NCI-H82 (cell line): ENCODE results near the gene PBXIP1.
A peak's percentile ranks its signal among the peaks of the same experiment; 100 is the strongest.
"Not testable (repeated sequence)": the region's sequence is repeated elsewhere in the genome, so short reads cannot be mapped to it uniquely, and the experiment has no call there.

Experiments
- DNase-seq: peaks from one replicate; lab custom pipeline; 2025; lab: John Stamatoyannopoulos, UW

The PBXIP1 gene

DNA sequence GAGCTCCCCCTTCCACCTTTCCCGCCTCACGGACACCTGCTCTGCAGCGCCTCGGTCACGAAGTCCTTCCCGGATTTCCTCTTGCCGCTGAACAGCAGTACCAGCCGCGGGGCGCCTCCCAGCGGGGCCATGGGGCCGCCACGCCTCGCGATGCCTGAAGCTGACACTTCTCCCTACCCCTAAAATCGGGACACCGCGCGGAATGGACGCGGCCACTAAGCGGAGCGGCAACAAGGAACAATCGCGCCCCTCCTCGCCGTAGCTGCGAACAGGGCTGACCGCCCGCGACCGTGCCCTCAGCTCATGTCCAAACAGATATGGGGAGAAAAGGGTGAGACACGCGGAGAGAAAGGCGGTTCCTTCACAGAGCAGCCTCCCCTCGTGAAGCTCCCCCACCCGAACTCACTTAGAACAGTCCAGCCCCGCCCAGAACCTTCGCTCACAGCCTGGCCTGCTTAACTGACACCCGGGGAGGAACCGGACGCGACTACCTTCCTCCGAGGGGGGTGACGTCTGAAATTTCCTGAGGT is 19.3 kb downstream of the PBXIP1 start, which contains the start of gene PMVK:
Gene PMVK (minus strand): TSS at position 165 of the 530 bp plus-strand sequence. CDS start 34 bp downstream, at position 131.
- DNase-seq, result peak; percentile 98

DNA sequence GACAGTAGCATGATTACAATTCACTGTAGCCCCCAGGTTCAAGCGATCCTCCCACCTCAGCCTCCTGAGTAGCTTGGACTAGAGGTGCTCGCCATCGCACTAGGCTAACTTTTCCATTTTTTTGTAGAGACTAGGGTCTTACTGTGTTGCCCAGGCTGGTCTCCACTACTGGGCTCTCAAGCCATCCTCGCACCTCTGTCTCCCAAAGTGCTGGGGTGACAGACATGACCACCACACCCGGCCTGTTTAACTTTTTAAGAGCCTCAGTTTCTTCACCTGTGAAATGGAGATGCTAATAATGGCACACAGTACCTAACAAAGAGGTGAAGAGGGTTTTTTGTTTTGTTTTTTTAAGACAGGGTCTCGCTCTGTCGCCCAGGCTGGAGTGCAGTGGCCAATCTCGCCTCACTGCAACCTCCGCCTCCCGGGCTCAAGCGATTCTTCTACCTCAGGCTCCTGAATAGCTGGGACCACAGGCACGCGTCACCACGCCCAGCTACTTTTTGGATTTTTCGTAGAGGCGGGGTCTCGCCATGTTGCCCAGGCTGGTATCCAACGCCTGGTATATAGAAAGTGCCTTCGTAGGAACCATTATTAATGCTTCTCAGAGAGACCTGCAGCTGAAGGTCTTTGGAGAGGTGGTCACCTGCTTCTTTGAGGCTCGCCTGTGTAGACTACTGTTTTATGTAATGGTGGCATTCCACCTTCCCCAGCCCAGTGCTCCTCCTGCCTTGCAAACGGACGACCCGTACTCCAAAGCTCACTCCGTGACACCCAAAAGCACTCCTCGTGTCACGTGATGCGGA is 19.9 kb downstream of the PBXIP1 start:
- DNase-seq, result no peak

DNA sequence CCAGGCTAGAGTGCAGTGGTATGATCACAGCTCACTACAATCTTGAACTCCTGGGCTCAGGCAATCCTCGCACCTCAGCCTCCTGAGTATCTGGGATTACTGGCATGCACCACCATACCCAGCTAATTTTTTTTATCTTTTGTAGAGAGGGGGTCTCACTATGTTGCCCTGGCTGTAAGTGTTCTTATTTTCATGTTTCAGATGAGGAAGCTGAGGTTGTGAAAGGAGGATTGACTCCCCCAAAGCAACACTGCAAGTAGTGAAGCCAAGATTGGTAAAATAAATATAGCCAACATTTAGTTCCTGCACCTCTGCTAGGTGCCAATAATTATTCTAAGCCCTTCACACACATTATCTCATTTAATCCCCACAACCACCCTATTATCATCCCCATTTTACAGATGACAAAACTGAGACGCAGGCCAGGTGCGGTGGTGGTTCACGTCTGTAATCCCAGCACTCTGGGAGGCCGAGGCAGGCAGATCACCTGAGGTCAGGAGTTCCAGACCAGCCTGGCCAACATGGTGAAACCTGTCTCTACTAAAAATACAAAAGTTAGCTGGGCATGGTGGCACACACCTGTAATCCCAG is 21.4 kb downstream of the PBXIP1 start:
- DNase-seq, result no peak

DNA sequence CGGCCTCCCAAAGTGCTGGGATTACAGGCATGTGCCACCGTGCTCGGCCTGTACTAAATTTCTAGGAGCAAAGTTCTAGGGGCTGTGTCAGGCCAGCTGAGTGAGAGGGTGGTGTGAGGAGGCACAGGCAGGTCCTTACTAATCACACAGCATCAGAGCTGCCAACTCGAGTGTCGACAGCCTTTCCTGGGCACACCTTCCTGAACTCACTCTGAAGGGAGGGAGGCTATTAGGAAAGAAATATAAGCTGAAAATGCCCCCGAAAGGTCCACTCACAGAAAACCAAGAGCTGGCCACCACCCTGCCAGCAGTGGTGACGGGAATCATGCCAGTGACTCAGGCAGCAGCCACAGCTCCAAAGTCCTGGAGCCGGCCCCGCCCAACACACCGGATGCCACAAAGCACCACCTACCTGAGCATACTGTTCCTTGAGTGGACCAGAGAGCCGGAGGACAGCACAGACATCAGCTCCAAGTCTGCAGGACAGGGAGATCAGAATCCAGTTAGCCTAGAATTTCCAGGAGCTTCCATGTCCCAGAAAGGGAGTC is 23.9 kb downstream of the PBXIP1 start:
- DNase-seq, result no peak

DNA sequence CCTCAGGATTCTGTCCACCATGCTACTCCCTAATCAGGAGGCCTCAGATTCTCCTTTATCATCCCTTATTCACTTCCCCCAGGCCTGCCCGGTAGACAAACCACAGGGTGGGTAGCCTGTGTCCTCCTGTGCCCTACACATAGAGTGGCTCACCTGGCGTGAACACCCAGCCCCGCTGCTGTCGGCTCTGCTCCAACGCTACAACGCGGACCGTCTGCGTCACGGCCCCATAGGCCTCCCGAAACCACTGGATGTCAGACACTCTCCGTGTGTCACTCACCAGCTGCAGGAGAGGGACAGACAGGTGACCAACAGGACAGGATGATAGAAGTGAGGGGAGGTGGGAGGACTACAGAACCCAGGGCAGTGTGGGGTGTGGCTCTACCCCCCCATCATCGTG is 29.7 kb downstream of the PBXIP1 start:
- DNase-seq, result no peak

DNA sequence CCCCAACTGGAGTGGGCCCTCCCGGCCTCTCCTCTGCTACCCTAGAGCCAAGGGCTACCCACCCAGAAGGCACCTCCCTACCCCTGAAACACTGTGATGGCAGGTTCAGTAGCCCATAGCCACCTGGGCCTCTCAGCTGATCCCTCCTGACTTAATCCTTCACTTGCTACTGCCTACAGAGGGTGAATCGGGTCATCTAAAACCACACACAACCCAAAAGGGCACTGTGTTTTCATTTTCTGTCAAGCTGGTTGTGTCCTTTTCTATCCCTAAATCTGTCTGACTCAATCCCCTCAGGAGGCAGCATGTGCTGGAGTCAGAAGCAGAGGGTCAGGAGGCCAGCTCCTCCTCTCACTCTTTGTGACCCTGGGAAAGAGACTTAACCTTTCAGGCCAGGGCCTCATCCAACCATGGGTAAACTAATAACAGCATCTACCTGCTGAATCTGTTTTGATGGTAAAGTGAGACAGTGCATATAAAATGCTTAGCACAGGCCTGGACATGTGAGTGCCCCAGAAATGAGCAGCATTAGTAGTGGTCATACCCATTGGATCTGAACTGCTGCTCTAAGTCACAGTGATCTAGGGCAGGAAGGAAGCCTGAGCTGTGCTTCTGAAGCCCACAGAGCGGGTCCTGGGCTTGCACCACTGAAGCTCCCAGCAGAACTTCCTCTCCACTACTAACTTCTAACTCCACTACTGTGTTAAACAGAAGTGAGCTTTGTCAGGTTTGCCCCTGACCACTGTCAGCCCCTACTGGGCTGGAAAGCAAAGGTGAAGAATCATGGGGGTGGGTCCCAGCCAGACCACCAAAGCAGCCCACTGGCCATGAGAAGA is 30.3 kb downstream of the PBXIP1 start:
- DNase-seq, result no peak

DNA sequence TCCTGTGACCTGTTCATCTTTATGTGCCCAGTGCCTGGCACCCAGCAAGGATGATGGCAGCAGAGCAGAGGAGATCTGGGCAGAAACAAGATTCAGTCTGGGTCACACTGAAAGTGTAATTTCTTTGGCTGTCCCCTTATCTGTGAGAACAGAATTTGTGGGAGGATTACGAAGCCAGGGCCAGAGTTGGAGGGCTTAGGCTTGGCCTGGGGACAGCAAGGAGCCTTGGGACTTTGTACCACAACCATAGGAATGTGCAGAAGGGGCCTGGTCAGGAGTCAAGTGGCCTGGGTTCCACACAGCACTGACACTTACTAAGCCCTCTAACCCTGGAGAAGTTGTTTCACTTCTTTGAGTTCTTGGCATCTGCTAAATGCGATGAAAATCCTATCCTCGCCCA is 32.2 kb downstream of the PBXIP1 start:
- DNase-seq, result no peak

DNA sequence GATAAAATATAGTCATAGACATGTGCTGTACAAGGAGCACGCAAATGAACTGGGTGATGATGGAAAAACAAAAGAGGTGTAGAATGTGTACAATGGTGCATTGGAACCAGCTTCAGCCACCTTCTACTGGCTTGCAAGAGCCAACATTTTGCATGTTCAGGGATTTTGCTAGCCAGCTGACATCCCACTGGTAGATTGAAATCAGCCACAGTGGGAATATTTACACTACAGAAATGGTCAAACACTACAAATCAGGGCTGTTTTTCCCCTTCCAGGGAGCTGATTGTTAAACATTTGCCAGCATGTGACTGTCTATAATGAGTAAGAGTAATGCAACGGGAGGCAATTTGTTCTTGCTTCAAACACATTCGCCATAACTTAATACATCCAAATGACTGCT is 42.6 kb downstream of the PBXIP1 start:
- DNase-seq, result no peak

DNA sequence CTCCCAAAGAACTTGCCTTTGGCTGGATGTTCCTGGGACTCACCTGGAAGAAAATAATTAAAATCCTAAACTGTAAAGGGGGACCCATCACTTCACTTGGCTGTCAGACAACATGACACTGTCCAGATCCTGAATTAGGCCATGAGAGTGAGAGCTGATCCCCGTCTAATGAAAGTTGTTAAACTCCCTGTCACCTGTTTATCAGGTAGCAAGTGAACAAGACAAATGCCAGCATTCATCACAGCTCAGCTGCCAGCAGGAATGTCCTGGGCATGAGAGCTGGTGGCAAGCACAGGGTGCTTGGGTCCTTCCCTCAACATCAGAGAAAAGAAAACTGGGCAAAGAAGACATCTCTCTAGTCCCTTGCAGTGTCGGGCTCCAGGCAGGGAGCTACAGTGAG is 43.1 kb downstream of the PBXIP1 start:
- DNase-seq, result no peak

DNA sequence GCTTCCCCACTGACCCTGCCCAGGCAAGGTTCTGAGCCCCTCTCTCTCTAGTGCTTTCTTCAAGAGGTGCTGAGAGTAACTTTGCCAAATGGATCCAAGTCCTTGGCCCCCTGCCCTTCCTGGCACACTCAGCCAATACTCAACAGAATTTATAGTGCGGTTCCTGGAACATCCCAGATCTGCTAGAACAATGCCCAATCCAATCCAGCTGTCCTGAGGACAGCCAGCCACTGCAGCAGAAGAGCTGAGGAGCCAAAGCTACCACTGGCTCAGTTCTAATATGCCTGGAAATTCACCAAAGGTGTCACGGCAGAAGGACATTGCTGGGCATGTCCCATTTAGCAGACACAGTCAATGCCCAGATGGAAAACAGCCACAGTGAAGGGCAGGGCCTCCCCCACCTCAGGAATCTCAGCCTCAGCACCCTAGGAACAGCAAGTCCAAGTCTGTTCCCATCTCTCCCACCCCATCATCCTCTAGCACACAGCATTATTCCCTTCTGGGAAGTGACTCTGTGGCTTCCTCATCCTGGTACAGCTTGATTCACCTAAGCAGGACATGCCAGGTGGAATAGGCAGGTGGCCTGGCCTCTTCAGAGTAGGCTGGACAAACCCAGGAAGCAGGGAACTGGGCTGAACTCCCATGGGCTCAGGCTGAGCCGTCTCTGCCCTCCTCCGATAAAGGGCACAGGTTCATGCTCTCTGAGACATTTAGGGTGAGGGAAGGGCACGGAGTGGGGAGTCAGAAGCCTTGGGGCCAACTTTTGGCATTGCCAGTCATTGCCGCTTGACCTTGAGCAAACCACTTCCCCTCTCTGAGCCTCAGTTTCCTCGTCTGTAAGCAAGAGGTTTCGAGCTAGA is 44.0 kb downstream of the PBXIP1 start:
- no peak for DNase-seq

DNA sequence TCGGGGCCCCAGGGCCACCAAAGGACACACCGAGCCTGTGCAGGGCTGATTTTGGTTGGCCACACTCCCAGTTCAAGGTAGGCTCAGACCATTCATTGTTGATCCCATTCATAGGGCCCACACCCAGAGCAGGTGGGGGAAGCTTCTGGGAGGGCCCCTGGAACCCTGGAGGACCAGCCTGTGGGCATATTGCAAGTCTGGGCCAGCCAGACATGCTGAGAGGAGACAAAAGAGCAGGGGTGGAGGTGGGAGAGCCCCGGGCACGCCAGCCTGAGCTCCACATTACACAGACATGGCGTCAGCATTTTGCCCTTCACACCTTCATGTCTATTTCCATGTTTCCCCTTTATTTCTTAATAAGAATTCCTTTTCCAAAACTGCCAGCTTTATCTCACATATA is 45.0 kb downstream of the PBXIP1 start:
- DNase-seq, result no peak

DNA sequence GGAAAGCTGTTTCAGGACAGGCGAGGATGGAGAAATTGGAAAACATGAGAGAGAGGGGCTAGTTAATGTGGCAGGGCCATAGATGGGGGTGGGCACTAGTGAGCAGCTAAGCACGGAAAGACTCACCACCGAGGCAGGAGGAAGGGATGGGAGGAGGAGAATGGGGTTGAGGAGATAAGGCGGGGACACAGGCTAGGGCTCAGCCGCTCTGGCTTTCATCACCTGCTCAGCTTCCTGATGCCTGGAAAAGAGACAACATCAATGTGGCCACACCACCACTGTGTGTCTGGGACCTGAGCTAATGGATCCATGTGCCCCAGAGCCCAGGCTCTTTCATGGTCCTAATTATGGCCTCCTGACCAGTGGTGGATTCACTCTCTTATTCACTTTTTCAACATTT is 47.0 kb downstream of the PBXIP1 start:
- no peak for DNase-seq

DNA sequence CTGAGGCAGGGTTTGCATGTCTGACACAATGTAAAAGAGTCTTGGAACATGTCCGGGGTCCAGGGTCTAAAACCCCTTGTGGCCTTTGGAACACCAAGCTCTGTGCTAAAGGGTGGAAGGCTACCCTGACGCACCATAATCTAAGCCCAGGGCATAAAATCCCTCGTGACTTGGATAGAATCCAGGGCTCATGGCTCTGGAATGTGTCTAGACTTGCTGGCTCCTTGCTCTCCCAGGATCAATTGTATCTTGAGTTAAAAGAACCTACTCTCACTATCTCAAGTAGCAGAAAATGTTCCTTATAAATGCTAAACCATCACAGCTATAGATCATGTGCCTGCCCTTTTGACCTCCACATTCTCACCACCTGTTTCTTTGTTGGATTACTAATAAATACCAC is 47.8 kb downstream of the PBXIP1 start:
- DNase-seq, result not testable (repeated sequence)

DNA sequence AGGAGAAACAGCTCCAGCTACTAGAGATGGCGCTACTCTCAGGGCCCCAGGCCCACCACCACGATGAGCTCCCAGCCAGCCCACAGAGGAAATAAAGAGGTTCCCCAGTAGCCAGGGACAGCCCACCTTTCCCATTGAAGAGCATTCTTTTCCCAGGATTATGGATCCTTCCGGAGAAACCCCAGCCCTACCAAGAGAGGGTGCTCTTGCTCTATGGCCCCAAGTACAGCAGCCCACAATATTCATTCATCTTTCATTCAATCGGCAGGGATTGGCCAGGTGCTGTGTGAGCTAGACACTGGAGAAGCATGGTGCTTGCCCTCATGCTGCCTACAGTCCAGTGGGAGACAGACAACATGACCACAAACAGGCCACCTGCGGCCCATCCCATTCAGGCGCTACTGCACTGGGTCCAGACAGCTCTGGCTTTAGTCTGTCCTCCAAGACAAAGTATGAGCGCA is 49.2 kb downstream of the PBXIP1 start:
- peak; percentile 39 for DNase-seq

DNA sequence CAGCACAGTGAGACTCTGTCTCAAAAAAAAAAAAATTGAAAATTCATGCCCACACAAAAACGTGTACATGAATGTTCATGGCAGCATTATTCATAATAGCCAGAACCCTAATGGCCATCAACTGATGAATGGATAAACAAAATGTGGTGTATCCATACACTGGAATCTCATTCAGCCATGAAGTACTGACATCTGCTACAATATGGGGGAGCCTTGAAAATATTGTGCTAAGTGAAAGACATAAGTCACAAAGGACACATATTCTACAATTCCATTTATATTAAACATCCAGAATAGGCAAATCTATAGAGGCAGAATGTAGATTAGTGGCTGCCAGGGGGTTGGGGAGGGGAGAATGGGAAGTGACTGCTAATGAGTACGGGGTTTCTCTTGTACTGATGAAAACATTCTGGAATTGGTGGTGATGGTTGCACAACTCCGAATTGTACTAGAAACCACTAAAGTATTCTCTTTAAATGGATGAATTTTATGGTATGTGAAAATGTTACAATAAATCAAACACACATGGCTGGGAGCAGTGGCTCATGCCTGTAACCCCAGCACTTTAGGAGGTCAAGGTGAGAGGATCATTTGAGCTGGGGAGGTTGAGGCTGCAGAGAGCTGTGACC is 52.8 kb downstream of the PBXIP1 start:
- DNase-seq, result no peak

DNA sequence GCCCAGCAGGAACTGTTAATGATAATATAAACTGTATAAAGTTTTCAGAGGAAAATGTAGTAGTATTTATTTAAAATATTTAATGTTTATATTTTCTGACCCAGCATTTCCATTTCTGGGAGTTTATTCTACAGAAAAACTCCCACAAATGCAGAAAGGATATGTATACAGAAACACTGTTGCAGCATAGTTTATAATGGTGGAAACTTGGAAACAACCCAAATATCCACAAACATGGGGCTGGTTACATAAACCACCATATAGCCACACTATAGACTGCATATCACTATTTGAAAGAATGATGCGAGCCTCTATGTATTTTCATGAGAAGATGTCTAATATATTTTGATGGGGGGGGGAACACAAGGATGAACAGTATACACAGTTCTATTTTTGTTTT is 54.3 kb downstream of the PBXIP1 start:
- no peak for DNase-seq

DNA sequence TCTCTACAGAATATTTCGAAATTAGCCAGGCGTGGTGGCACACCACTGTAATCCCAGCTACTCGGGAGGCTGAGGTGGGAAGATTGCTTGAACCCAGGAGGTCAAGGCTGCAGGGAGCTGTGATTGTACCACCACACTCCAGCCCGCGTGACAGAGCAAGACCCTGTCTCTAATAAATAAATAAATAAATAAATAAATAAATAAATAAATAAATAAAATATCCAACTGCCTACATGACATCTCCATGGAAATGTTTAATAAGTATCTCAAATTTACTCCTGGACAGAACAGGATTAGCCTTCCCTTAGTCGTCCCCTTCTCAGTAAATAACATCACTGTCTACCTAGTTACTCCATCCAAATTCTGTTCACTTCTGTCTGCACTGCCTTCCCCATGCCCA is 56.9 kb downstream of the PBXIP1 start:
- no peak for DNase-seq

DNA sequence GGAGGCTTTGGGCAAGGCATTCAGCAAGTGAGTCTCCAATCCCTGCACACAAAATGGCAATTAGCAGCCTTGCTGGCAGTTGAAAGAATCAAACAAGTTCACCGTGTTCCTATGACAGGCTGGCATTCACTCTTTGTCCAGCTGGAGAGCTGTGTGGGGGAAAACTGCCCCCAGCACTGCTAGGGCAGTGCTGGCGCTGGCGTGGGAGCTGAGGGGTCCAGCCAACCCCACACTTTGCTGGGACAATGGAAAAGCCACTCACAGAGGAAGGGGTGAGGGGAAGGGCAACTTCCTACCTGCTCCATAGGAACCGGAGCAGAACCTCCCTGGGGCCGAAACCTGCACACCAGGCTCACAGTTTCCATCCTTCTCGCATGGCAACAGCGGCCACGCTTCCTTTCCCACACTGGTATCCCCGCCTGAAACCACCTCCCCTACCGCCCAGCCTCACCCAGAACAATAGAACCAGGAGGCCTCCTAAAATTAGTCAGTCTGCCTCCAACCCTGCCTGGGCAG is 59.1 kb downstream of the PBXIP1 start:
- no peak for DNase-seq

DNA sequence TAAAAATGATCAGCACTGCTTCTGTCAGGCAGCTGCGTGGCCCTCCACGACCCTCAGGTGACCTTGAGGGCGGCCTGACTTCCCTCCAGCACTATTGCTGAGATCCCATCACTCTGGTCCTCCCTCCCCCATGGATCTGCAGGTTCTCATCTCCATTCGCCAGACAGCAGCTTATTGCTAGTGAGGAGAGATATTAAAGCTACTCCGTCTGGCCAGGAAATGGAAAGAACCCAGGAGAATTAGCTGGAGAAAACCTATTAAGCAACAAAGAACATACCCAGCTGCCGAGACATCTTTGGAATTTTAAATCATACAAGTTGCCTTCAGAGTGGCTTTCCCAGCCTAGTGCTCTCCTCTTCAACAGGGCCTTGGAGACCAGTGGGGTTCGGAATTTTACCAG is 60.1 kb downstream of the PBXIP1 start:
- peak; percentile 38 for DNase-seq
